Measurements from ENCODE around the gene IPO4. TPM values are rescaled to one million over a fixed set of nuclear protein-coding genes. Genes with fewer than 3 reads are reported as not detected.

The IPO4 gene
- total RNA-seq, 2 donors from 2014 or later = 34.0 to 78.7 TPM

DNA sequence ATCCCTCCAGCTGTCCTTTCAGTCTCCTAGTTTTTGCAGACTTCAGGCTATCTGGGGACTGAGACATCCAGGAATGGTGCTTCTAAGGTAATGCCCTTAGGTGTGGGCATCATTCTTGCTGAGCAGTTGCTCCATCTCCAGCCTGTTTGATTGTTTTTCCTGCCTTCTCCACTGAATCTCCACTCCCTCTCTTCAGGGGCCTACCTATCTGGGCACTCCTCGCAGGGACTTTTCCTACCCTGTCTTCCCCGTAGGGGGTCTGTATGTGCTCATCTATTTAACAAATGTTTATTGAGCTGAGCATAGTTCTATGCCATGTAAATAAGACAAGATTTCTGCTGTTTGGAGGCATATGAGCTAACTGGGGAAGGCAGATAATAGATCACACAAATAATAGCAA lies 55.6 kb downstream of the IPO4 start:
- ATAC-seq (replicated peaks) = no peak
- Mint-ChIP-seq H3K4me3 (peak overlapping the region; percentile 60), H3K9me3 (no peaks in the 10 kb centered on the region), H3K36me3 (ENCODE audit: low read depth) (peaks cover 16% of the 10 kb centered on the region), H3K4me1 (peaks cover 28% of the 10 kb centered on the region), H3K27ac (peak overlapping the region; percentile 83), H3K27me3 (no peaks in the 10 kb centered on the region)

DNA sequence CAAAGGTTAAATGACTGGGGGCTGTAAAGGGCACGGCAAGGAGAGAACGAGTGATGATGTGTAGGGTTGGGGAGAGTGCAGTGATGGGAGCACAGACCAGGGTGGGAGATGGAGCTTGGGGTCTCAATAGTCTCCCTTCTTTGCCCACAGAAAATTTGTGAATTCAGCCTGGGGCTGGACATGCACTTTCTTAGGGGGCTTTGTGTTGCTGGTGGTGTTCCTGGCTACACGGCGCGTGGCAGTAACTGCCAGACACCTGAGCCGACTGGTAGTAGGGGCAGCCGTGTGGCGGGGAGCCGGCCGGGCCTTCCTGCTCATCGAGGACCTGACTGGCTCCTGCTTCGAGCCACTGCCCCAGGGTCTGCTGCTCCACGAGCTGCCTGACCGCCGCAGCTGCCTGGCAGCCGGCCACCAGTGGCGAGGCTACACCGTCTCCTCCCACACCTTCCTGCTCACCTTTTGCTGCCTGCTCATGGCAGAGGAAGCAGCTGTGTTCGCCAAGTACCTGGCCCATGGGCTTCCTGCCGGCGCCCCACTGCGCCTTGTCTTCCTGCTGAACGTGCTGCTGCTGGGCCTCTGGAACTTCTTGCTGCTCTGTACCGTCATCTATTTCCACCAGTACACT lies 56.4 kb downstream of the IPO4 start:
- Mint-ChIP-seq H3K9me3 (no peaks in the 10 kb centered on the region), H3K4me1 (peaks cover 26% of the 10 kb centered on the region), H3K27me3 (no peaks in the 10 kb centered on the region), H3K27ac (peak overlapping the region; percentile 83), H3K36me3 (ENCODE audit: low read depth) (peaks cover 8% of the 10 kb centered on the region), H3K4me3 (peak overlapping the region; percentile 60)
- ATAC-seq (replicated peaks) = no peak

DNA sequence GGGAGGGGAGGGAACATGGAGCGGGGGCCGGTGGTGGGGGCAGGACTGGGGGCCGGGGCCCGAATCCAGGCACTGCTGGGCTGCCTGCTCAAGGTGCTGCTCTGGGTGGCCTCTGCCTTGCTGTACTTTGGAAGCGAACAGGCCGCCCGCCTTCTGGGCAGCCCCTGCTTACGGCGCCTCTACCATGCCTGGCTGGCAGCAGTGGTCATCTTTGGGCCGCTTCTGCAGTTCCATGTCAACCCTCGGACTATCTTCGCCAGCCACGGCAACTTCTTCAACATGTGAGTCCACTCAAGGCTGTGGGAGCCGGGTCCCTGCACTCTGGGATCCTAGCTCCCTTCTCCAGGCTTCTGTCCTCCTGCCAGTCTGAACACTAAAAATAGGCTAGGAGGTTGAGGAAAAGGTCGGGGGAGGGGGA lies 57.1 kb downstream of the IPO4 start:
- Mint-ChIP-seq H3K27me3 (no peaks in the 10 kb centered on the region), H3K4me1 (peaks cover 20% of the 10 kb centered on the region), H3K27ac (peak overlapping the region; percentile 83), H3K4me3 (peak overlapping the region; percentile 60), H3K9me3 (no peaks in the 10 kb centered on the region), H3K36me3 (ENCODE audit: low read depth) (peaks cover 2% of the 10 kb centered on the region)
- ATAC-seq (replicated peaks) = no peak

DNA sequence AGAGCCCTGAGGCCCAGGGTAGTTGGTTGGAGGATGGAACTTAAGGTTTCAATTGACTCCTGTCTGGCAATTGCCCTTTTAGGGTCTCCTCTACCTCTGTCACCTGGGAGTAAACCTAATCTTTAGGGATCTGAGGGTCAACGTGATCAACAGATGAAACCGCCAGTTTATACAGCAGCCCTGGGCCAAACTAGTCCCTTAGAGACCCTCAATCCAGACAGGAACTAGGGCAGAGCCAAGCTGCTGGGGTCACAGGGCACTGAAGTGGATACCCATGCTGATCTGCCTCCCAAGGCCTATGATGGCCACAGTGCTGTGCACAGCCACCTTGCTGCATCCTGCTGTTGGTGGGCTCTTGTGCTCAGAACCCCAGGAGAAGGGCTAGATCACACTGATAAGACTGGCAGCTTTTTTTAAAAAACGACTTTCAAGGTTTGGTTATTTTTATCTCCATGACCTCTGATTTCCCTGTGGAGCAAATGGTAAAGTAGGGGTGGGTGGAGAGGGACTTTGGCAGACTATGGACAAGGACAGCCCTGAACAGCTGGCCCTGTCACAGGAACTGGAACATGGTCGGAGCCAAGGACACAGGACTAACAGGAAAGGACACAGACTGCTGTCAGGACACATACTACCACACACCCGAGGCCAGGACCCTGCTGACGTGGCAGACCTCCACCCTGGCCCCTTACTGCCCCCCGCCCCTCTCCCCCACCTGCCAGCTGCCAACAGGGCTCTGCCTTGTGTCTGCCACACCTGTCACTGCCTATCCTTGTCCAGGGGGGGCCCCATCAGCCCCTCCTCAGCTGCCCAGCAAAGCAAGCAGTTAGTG lies 57.7 kb downstream of the IPO4 start:
- no peaks in the 10 kb centered on the region for H3K36me3 Mint-ChIP-seq (ENCODE audit: low read depth)
- H3K4me3 Mint-ChIP-seq = no peak overlapping the region
- no peaks in the 10 kb centered on the region for H3K27me3 Mint-ChIP-seq
- no peak for ATAC-seq (replicated peaks)
- H3K4me1 Mint-ChIP-seq = peaks cover 20% of the 10 kb centered on the region
- H3K9me3 Mint-ChIP-seq = no peaks in the 10 kb centered on the region
- H3K27ac Mint-ChIP-seq = peak overlapping the region; percentile 50

DNA sequence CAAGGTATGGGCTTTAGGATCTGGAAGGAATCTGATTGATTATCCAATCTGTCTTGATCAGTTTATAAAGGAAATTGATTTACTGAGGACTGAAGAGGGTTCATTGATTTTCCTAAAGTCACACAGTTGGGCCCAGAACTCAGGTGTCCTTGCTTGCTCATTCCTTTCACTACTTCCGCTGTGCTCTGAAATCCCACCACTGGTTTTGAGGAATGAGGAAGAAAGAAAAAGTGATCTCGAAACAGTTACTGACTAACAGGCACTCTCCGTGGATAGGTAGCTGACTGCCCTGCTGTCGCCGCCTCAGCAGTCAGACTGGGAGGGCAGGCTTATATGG lies 58.3 kb downstream of the IPO4 start, which contains the start of gene FITM1:
Gene FITM1, plus strand, starts transcription at position 280 of the 337 bp plus-strand sequence. CDS start 905 bp downstream, outside the sequence.
- Mint-ChIP-seq H3K27ac (peak within 1 kb of the TSS; percentile 50), H3K36me3 (ENCODE audit: low read depth) (no peaks in the 10 kb centered on the region), H3K9me3 (no peaks in the 10 kb centered on the region), H3K4me3 (no peak within 1 kb of the TSS), H3K4me1 (peaks cover 17% of the 10 kb centered on the region), H3K27me3 (no peaks in the 10 kb centered on the region)
- no peak for ATAC-seq (replicated peaks)

Other genes starting within 250 kb of the IPO4 start
- 10 to 100 TPM; 14.6 to 15.0 TPM for gene DHRS4, start 235.0 kb downstream of the IPO4 start, total RNA-seq
- gene DHRS4L2, start 199.9 kb downstream of the IPO4 start, total RNA-seq = 10 to 100 TPM; 15.8 to 17.9 TPM
- 1 to 10 TPM; 2.1 to 4.2 TPM for gene CARMIL3, start 136.8 kb downstream of the IPO4 start, total RNA-seq
- gene CPNE6, start 117.3 kb downstream of the IPO4 start, total RNA-seq = not detected
- 10 to 100 TPM; 31.4 to 57.6 TPM for gene PCK2, start 94.5 kb downstream of the IPO4 start, total RNA-seq
- gene DCAF11, start 74.0 kb downstream of the IPO4 start, total RNA-seq = 10 to 100 TPM; 72.4 to 94.8 TPM
- 1 to 10 TPM; 1.7 to 2.5 TPM for gene NRL, start 73.9 kb downstream of the IPO4 start, total RNA-seq
- gene FITM1, start 58.2 kb downstream of the IPO4 start, total RNA-seq = under 1 TPM in 1 of 2 donors, not detected in 1; 0.58 TPM
- 100 to 1,000 TPM; 361 to 375 TPM for gene PSME1, start 52.6 kb downstream of the IPO4 start, total RNA-seq
- 10 to 100 TPM; 31.0 to 43.8 TPM for gene EMC9, start 47.2 kb downstream of the IPO4 start, total RNA-seq
- gene PSME2, start 42.2 kb downstream of the IPO4 start, total RNA-seq = 100 to 1,000 TPM; 339 to 489 TPM
- 10 to 100 TPM; 56.6 to 86.7 TPM for gene RNF31, start 41.3 kb downstream of the IPO4 start, total RNA-seq
- 100 to 1,000 TPM; 106 to 190 TPM for gene IRF9, start 27.6 kb downstream of the IPO4 start, total RNA-seq
- 10 to 100 TPM; 35.7 to 58.8 TPM for gene REC8, start 16.7 kb downstream of the IPO4 start, total RNA-seq
- gene TM9SF1, start 6.6 kb upstream of the IPO4 start, total RNA-seq = 10 to 100 TPM; 28.6 to 33.4 TPM
- gene TSSK4, start 16.9 kb upstream of the IPO4 start, total RNA-seq = under 1 TPM in 1 of 2 donors, not detected in 1; 0.82 TPM
- 10 to 100 TPM; 62.8 to 69.8 TPM for gene CHMP4A, start 24.7 kb upstream of the IPO4 start, total RNA-seq
- gene MDP1, start 27.2 kb upstream of the IPO4 start, total RNA-seq = 1 to 10 TPM; 4.0 to 7.1 TPM
- gene NEDD8, start 43.6 kb upstream of the IPO4 start, total RNA-seq = 100 to 1,000 TPM; 128 to 243 TPM
- 10 to 100 TPM; 73.2 to 85.0 TPM for gene GMPR2, start 44.1 kb upstream of the IPO4 start, total RNA-seq
- 10 to 100 TPM; 61.4 to 76.4 TPM for gene TINF2, start 53.8 kb upstream of the IPO4 start, total RNA-seq
- 10 to 100 TPM; 16.1 to 18.2 TPM for gene TGM1, start 74.4 kb upstream of the IPO4 start, total RNA-seq
- 10 to 100 TPM; 61.0 to 68.3 TPM for gene RABGGTA, start 82.8 kb upstream of the IPO4 start, total RNA-seq
- 10 to 100 TPM; 12.6 to 14.2 TPM for gene DHRS1, start 111.0 kb upstream of the IPO4 start, total RNA-seq
- 10 to 100 TPM; 21.2 to 42.2 TPM for gene NOP9, start 111.0 kb upstream of the IPO4 start, total RNA-seq
- 10 to 100 TPM; 14.9 to 28.1 TPM for gene CIDEB, start 119.2 kb upstream of the IPO4 start, total RNA-seq
- gene LTB4R2, start 121.3 kb upstream of the IPO4 start, total RNA-seq = 10 to 100 TPM in 1 of 2 donors, 1 to 10 TPM in 1; 8.7 to 13.5 TPM
- gene LTB4R, start 122.7 kb upstream of the IPO4 start, total RNA-seq = 10 to 100 TPM; 11.6 to 21.4 TPM
- 10 to 100 TPM in 1 of 2 donors, 1 to 10 TPM in 1; 2.3 to 10.5 TPM for gene ADCY4, start 146.3 kb upstream of the IPO4 start, total RNA-seq
- 10 to 100 TPM; 12.9 to 17.4 TPM for gene RIPK3, start 151.2 kb upstream of the IPO4 start, total RNA-seq
- gene NFATC4, start 179.4 kb upstream of the IPO4 start, total RNA-seq = under 1 TPM in 1 of 2 donors, not detected in 1; 0.66 TPM
- gene NYNRIN, start 210.2 kb upstream of the IPO4 start, total RNA-seq = under 1 TPM in 1 of 2 donors, not detected in 1; 0.04 TPM
- gene CBLN3, start 240.9 kb upstream of the IPO4 start, total RNA-seq = 10 to 100 TPM; 11.1 to 14.6 TPM
- 100 to 1,000 TPM in 1 of 2 donors, 10 to 100 TPM in 1; 64.3 to 132 TPM for gene KHNYN, start 241.1 kb upstream of the IPO4 start, total RNA-seq

All from activated T-helper 17 cell treated with anti-CD3 and anti-CD28 coated beads, Interleukin-2, amount 50 U/mL, for 72 hours (primary cell).